Measurements from ENCODE around the gene IARS2.
"Not testable (repeated sequence)": the region's sequence is repeated elsewhere in the genome, so short reads cannot be mapped to it uniquely, and the experiment has no call there.

- peak in 1 of 5 experiments; percentile 15 for TF ChIP-seq CTCF (IDR thresholded peaks at IDR 0.05)
- TF ChIP-seq EP300, POLR2A (IDR thresholded peaks at IDR 0.05): not testable (repeated sequence)
Measured at GRCh38 chr1:220086261-220086686, 7.7 kb upstream of the IARS2 start.
